ENCODE results near the gene RAB34. TPM values are rescaled to one million over a fixed set of nuclear protein-coding genes. Genes with fewer than 3 reads are reported as not detected.

The RAB34 gene
- total RNA-seq: 100 to 1,000 TPM; 105 to 129 (median 123) TPM

- DNase-seq (ENCODE audit: low spot score in 2 of 2): peak; percentile 66 to 76
- H3K4me1 ChIP-seq: peaks cover 0 to 27% of the 10 kb centered on the region in 2 donors
Measured at GRCh38 chr17:28717578-28718332, at the start of gene RAB34. RAB34 (minus strand) TSS chr17:28717868; CDS start chr17:28717266, 602 bp downstream.

DNA sequence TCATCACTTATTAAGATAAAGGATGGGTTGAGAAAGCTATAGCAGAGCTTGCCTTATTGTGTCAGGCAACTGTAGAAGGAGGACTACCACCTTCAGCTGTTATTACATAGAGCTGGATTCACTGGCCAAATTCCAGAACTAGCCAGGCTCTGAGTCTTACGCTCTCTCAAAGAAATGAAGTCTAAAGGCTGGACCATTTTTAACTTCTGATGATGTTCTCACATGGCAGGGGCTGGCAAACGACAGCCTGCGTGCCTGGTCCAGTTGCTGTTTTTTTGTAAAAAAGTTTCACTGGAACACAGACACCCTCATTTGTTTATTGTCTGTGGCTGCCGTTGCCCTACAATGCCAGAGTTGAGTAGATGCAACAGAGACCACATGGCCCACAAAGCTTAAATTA is 47.4 kb upstream of the RAB34 start:
- Histone ChIP-seq H3K27me3 (no peaks in the 10 kb centered on the region), H3K4me1 (peaks cover 0 to 8% of the 10 kb centered on the region in 2 donors), H3K27ac (no peak overlapping the region), H3K9me3 (no peaks in the 10 kb centered on the region), H3K4me3 (no peak overlapping the region), H3K36me3 (no peaks in the 10 kb centered on the region)
- no peak for DNase-seq (ENCODE audit: low spot score in 2 of 2)
- TF ChIP-seq POLR2AphosphoS5 (IDR thresholded peaks at IDR 0.05) (no peak), POLR2A (IDR thresholded peaks at IDR 0.05) (no peak)
- TF ChIP-seq, protein P1, sequence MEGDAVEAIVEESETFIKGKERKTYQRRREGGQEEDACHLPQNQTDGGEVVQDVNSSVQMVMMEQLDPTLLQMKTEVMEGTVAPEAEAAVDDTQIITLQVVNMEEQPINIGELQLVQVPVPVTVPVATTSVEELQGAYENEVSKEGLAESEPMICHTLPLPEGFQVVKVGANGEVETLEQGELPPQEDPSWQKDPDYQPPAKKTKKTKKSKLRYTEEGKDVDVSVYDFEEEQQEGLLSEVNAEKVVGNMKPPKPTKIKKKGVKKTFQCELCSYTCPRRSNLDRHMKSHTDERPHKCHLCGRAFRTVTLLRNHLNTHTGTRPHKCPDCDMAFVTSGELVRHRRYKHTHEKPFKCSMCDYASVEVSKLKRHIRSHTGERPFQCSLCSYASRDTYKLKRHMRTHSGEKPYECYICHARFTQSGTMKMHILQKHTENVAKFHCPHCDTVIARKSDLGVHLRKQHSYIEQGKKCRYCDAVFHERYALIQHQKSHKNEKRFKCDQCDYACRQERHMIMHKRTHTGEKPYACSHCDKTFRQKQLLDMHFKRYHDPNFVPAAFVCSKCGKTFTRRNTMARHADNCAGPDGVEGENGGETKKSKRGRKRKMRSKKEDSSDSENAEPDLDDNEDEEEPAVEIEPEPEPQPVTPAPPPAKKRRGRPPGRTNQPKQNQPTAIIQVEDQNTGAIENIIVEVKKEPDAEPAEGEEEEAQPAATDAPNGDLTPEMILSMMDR (IDR thresholded peaks at IDR 0.05): no peak
- intact Hi-C loops (cut with DNase I; ENCODE audit: low total_unique reads): no loop called here

More at GRCh38 chr17:28717578-28718332, at the start of gene RAB34:
- Histone ChIP-seq H3K27ac (peak within 1 kb of the TSS; percentile 95 to 98), H3K27me3 (no peaks in the 10 kb centered on the region), H3K36me3 (no peaks in the 10 kb centered on the region), H3K4me3 (peak within 1 kb of the TSS; percentile 72 to 97 (median 93)), H3K9me3 (no peaks in the 10 kb centered on the region)
- intact Hi-C loops (cut with DNase I; ENCODE audit: low total_unique reads): no loop called here
- peak; percentile 54 to 65 (median 61) for TF ChIP-seq POLR2AphosphoS5 (IDR thresholded peaks at IDR 0.05)
- TF ChIP-seq, protein P1 (IDR thresholded peaks at IDR 0.05): no peak

- H3K4me3 ChIP-seq: no peak overlapping the region
- H3K27me3 ChIP-seq: no peaks in the 10 kb centered on the region
- peaks cover 0 to 8% of the 10 kb centered on the region in 2 donors for H3K4me1 ChIP-seq
- DNase-seq (ENCODE audit: low spot score in 2 of 2): peak; percentile 72 to 73
- H3K36me3 ChIP-seq: no peaks in the 10 kb centered on the region
- intact Hi-C loops (cut with DNase I; ENCODE audit: low total_unique reads): no loop called here
- no peak for TF ChIP-seq POLR2A (IDR thresholded peaks at IDR 0.05)
- TF ChIP-seq, protein P1 (IDR thresholded peaks at IDR 0.05): peak; percentile 81 to 95 (median 86)
- TF ChIP-seq POLR2AphosphoS5 (IDR thresholded peaks at IDR 0.05): no peak
- peak overlapping the region in 1 of 2 donors; percentile 29 for H3K27ac ChIP-seq
- H3K9me3 ChIP-seq: no peaks in the 10 kb centered on the region
Measured at GRCh38 chr17:28763804-28764266, 46.2 kb upstream of the RAB34 start.

DNA sequence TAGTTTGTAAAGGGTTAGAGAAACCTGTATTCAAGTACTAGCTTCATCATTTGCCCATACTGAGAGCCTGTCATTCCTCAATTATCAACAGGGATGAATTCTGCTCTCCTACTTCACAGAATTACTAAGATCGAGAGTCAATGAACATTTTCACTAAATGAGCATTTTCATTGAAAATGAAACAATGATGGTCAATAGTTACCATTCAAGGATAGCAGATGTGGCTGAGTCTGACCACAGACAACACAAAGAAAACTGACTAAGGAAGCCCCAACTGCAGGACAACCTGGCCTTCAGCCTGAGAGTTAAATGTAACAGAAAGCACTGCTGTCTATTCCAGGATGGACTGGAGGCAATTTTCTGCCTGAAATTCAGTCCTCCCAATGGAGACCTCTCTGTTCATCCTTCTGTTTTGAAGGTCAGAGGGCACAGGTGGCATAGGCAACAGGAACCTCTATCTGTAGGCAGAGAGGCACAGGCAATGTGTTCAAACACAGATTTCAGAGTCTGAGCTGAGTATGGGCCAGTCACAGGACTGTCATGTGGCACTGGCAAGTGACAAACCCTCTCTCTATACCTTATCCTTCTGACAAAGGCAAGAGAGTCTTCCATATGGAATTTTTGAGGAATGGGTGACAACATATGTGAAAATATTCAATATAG is 45.6 kb upstream of the RAB34 start:
- intact Hi-C loops (cut with DNase I; ENCODE audit: low total_unique reads): no loop called here
- no peaks in the 10 kb centered on the region for H3K27me3 ChIP-seq
- no peak for TF ChIP-seq POLR2AphosphoS5 (IDR thresholded peaks at IDR 0.05)
- TF ChIP-seq POLR2A (IDR thresholded peaks at IDR 0.05): no peak
- TF ChIP-seq, protein P1 (IDR thresholded peaks at IDR 0.05): no peak
- peak overlapping the region in 1 of 2 donors; percentile 29 for H3K27ac ChIP-seq
- no peaks in the 10 kb centered on the region for H3K36me3 ChIP-seq
- peaks cover 0 to 8% of the 10 kb centered on the region in 2 donors for H3K4me1 ChIP-seq
- no peak overlapping the region for H3K4me3 ChIP-seq
- no peak for DNase-seq (ENCODE audit: low spot score in 2 of 2)
- no peaks in the 10 kb centered on the region for H3K9me3 ChIP-seq

All from breast epithelium (tissue), 4 donors.